AG08396 (cell line): Measurements from ENCODE around the gene HSPA5.

ENCODE experiments used
- DNase-seq: peaks from one replicate; pipeline ENCODE4 v3.0.0; 2012; ENCODE audit warnings: low spot score, mixed read lengths

The HSPA5 gene

GRCh38 chr9:125190361-125190801 is 50.8 kb downstream of the HSPA5 start:
- no peak for DNase-seq

DNA sequence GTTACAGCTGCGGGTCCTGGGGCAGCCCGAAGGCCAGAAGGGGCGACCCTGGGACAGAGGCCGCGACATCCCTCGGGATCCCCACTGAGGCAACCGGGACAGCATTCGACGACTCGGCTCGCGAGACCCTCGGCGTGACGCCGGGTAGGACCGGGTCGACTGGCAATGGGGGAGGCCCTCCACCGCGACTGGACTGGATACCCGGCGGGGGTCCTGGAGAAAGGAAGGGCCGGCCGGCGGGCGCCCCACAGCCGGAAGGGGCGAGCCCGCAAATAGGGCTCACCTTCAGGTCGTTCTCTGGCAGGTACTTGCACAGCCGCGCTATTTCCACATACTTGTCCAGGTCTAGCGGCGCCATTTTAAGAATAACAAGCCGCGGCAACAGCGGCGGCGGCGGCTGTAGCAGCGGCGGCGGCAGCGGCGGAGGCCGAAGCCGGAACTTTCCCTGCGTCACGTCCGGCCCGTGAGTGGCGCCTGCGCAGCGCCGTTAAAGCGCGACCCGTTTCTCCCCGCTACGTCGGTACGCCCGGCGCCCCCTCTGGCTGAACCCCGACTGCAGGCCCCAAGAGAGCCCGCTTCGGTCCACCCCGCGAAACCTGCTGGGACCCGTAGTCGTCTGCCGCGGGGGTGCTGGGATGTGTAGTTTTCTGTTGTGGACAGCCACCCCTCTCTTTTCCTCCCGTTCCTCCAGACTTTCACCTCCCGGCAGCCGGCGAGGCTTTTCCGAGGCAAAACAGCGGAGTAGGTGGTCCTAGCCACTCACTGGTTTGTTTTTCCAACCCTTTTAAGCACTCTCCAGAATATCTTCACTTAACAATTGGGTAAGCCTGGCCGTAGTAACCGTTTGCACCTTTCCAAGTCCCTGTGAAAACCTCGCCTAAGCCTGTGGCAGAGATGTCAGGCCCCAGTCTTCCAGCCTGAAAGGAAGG is 51.5 kb downstream of the HSPA5 start, which contains the start of gene PPP6C:
TSS of gene PPP6C (minus strand) at position 443 of the 929 bp plus-strand sequence. CDS start at position 358, 85 bp downstream.
- DNase-seq, result peak; percentile 97

DNA sequence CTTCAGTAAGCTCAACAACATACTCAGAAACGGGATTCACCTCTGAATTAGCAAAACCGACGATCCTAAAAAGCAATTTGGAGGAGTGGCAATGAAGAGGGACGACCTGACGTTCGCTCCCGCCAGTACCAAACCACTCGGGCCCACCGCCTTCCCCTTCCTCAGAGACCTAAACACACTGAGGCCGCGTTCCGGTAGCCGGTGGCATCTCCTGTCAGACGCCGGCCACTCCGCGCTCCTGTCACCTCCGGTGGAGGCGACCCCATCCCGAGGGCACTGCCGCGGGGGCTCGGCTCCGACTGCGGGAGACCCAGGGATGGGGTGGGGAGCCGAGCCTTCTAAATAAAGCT is 52.2 kb downstream of the HSPA5 start:
- DNase-seq, result peak; percentile 18
